Inferior parietal cortex (tissue), 1 donor: Measurements from ENCODE around the gene NFIX.

Source experiments
- DNase-seq: peaks from one replicate; pipeline ENCODE4 v3.0.0-alpha.2; 2016; ENCODE audit errors: extremely low spot score

NFIX gene

GRCh38 chr19:13020002-13020414 lies 24.7 kb downstream of the NFIX start:
- DNase-seq = no peak

- DNase-seq = no peak
Measured at GRCh38 chr19:13022111-13022858, 27.0 kb downstream of the NFIX start.

- DNase-seq = peak; percentile 86
Measured at GRCh38 chr19:13022859-13023636, 27.8 kb downstream of the NFIX start.

- no peak for DNase-seq
Measured at GRCh38 chr19:13023656-13024055, 28.4 kb downstream of the NFIX start.

- no peak for DNase-seq
Measured at GRCh38 chr19:13024126-13024950, 29.1 kb downstream of the NFIX start.

- no peak for DNase-seq
Measured at GRCh38 chr19:13024951-13025697, 29.8 kb downstream of the NFIX start.

- DNase-seq = no peak
Measured at GRCh38 chr19:13025819-13026456, 30.7 kb downstream of the NFIX start.

- no peak for DNase-seq
Measured at GRCh38 chr19:13026462-13027370, 31.4 kb downstream of the NFIX start.

GRCh38 chr19:13027557-13027956 lies 32.3 kb downstream of the NFIX start:
- DNase-seq = no peak

- DNase-seq = no peak
Measured at GRCh38 chr19:13028027-13028426, 32.8 kb downstream of the NFIX start.

GRCh38 chr19:13029301-13029880 lies 34.1 kb downstream of the NFIX start:
- no peak for DNase-seq

GRCh38 chr19:13029893-13030292 lies 34.6 kb downstream of the NFIX start:
- DNase-seq = peak; percentile 80

GRCh38 chr19:13031917-13032623 lies 36.8 kb downstream of the NFIX start:
- DNase-seq = peak; percentile 77

- no peak for DNase-seq
Measured at GRCh38 chr19:13032837-13033236, 37.6 kb downstream of the NFIX start.

- no peak for DNase-seq
Measured at GRCh38 chr19:13033244-13033643, 38.0 kb downstream of the NFIX start.

- DNase-seq = no peak
Measured at GRCh38 chr19:13033819-13034611, 38.7 kb downstream of the NFIX start.

- no peak for DNase-seq
Measured at GRCh38 chr19:13034636-13035035, 39.4 kb downstream of the NFIX start.

- no peak for DNase-seq
Measured at GRCh38 chr19:13035820-13036365, 40.6 kb downstream of the NFIX start.
